IPS-15b (cell line): ENCODE data around the gene VPS25.

Experiments used
- H3K27me3 ChIP-seq: one replicate; pipeline ENCODE4 v1.6.1; 2013; ENCODE audit warnings: low read length; ENCODE audit not compliant: control insufficient read depth, insufficient read depth
- H3K36me3 ChIP-seq: one replicate; pipeline ENCODE4 v1.6.1; 2013; ENCODE audit warnings: low read length; ENCODE audit not compliant: control insufficient read depth, insufficient read depth
- H3K4me1 ChIP-seq: one replicate; pipeline ENCODE4 v1.6.1; 2013; ENCODE audit warnings: mild to moderate bottlenecking, low read length; ENCODE audit not compliant: control insufficient read depth, insufficient read depth
- H3K4me3 ChIP-seq: one replicate; pipeline ENCODE4 v1.5.1; 2013; ENCODE audit warnings: low read depth, low read length
- H3K9ac ChIP-seq: one replicate; pipeline ENCODE4 v1.6.1; 2013; ENCODE audit warnings: low read depth, mild to moderate bottlenecking, low read length
- H3K9me3 ChIP-seq: one replicate; pipeline ENCODE4 v1.6.1; 2013; ENCODE audit warnings: mild to moderate bottlenecking, low read length; ENCODE audit not compliant: control insufficient read depth, insufficient read depth

Gene VPS25

DNA sequence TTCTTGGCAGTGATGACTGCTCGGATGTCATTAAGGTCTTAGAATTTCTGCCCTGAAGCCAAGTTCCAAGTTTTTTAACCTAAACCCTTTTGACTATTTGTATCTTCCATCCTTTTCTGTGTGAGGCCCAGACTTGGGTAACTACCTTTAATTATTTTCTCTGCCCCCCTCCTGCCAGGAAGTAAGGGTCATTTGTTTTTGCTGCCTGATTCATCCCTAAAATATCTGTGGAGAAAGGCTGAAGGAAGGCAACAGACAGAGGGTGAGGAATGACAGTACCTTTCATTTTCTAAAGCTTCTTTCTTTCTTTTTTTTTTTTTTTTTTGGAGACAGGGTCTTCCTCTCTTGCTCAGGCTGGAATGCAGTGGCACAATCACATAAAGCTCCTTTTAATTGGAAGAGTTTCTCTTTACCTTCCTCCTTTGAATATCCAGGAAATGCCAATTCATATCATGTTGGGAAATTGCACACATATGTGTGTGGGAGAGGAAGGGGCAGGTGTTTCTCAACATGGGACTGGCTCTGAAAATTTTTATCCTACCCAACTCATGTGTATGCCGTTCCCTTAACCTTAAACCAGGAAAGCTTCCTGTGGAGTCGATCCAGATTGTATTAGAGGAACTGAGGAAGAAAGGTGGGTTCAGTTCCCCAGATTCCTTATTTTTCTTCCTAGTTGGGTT lies 957 bp downstream of the VPS25 start:
- peaks cover 12% of the 10 kb centered on the region for H3K36me3 ChIP-seq
- H3K4me3 ChIP-seq, result peak overlapping the region; percentile 98

DNA sequence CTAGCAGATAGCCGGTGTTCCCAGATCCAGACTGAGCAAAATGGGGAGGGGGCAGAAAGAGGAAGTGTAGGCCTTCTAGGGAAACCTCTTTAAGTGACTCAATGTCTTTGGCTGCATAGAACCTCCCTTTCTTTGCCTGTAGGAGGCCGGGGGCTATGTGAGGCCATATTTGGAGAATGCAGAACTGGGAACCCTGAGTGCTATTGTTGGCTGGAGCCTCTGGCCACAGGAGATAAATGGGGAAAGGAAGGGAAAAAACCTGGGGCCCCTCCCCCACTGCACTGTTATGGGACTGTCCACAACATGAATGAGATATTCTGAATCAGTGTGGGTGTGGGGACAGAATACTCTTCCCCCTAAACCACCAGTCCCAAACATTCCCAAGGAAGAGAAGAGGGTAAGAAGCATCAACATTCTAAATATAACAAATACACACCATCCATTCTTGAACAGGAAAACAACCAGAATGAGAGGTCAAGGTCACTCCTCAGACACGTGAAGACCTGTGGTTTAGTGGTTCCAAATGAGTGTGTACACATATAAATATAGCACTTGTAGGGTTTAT lies 2.4 kb downstream of the VPS25 start:
- H3K4me3 ChIP-seq, result no peak overlapping the region
- H3K9ac ChIP-seq, result no peak overlapping the region
- H3K4me1 ChIP-seq, result no peaks in the 10 kb centered on the region
- no peaks in the 10 kb centered on the region for H3K27me3 ChIP-seq
- no peaks in the 10 kb centered on the region for H3K9me3 ChIP-seq
- H3K36me3 ChIP-seq, result peaks cover 12% of the 10 kb centered on the region

More for the DNA sequence above, 957 bp downstream of the VPS25 start:
- Histone ChIP-seq H3K27me3 (no peaks in the 10 kb centered on the region), H3K4me1 (no peaks in the 10 kb centered on the region), H3K9me3 (no peaks in the 10 kb centered on the region), H3K9ac (no peak overlapping the region)

DNA sequence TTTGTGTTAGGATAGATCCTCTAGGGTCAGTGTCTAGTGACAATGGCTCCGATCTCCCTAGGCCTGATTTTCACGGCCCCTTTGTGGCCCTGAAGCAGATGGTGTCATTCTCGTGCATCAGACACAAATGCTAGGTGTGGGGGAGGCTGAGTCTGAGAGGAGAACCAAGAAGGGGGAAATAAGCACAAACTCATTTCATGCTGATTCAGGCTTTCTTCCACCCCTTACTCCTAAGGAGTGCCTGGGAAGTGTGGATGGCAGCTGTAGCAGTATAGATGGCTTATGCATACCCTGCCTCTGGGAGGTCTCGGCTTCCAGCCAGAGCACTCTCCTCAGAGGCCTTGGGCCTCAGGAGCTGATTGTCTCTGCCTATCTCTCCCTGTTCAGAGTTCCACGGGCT lies 5.3 kb downstream of the VPS25 start:
- Histone ChIP-seq H3K9ac (no peak overlapping the region), H3K36me3 (peaks cover 12% of the 10 kb centered on the region), H3K4me3 (no peak overlapping the region), H3K4me1 (peaks cover 8% of the 10 kb centered on the region), H3K27me3 (peaks cover 24% of the 10 kb centered on the region), H3K9me3 (no peaks in the 10 kb centered on the region)

- Histone ChIP-seq H3K9ac (no peak overlapping the region), H3K9me3 (no peaks in the 10 kb centered on the region), H3K4me1 (peaks cover 9% of the 10 kb centered on the region), H3K36me3 (peaks cover 12% of the 10 kb centered on the region), H3K27me3 (peaks cover 29% of the 10 kb centered on the region), H3K4me3 (peak overlapping the region; percentile 77)
Observed at GRCh38 chr17:42779304-42779935, 6.2 kb downstream of the VPS25 start.

GRCh38 chr17:42779936-42780850 lies 6.9 kb downstream of the VPS25 start, which contains the start of gene WNK4:
Gene WNK4, plus strand, starts transcription at chr17:42780610. Its CDS starts 89 bp downstream, at chr17:42780699.
- peak within 1 kb of the TSS; percentile 77 for H3K4me3 ChIP-seq
- peak within 1 kb of the TSS; percentile 73 for H3K9ac ChIP-seq
- peaks cover 9% of the 10 kb centered on the region for H3K4me1 ChIP-seq
- peaks cover 12% of the 10 kb centered on the region for H3K36me3 ChIP-seq
- H3K9me3 ChIP-seq, result no peaks in the 10 kb centered on the region
- peaks cover 31% of the 10 kb centered on the region for H3K27me3 ChIP-seq

DNA sequence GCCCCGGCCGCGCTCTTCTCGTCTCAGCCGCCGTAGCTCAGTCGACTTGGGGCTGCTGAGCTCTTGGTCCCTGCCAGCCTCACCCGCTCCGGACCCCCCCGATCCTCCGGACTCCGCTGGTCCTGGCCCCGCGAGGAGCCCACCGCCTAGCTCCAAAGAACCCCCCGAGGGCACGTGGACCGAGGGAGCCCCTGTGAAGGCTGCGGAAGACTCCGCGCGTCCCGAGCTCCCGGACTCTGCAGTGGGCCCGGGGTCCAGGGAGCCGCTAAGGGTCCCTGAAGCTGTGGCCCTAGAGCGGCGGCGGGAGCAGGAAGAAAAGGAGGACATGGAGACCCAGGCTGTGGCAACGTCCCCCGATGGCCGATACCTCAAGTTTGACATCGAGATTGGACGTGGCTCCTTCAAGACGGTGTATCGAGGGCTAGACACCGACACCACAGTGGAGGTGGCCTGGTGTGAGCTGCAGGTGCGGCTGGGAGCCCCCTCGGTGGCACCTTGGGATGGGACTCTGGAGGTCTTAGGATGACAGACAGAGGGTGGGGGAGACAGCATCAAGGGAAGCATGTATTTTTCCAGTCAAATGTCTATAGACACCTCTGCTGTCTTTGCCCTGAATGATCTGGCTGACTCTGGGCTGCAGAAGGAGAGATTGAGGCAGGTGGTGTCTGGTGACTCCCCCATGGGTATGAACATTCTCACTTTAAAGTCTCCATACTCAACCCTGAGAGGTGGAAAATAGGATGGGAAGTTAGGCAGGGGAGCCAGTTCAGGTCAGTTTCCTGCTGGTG lies 7.8 kb downstream of the VPS25 start:
- peak overlapping the region; percentile 56 for H3K4me3 ChIP-seq
- H3K27me3 ChIP-seq, result peaks cover 33% of the 10 kb centered on the region
- no peaks in the 10 kb centered on the region for H3K9me3 ChIP-seq
- peaks cover 12% of the 10 kb centered on the region for H3K36me3 ChIP-seq
- peak overlapping the region; percentile 73 for H3K9ac ChIP-seq
- H3K4me1 ChIP-seq, result peaks cover 9% of the 10 kb centered on the region

GRCh38 chr17:42781639-42782165 lies 8.5 kb downstream of the VPS25 start:
- Histone ChIP-seq H3K27me3 (peaks cover 33% of the 10 kb centered on the region), H3K36me3 (peaks cover 12% of the 10 kb centered on the region), H3K9ac (no peak overlapping the region), H3K9me3 (no peaks in the 10 kb centered on the region), H3K4me1 (peaks cover 9% of the 10 kb centered on the region), H3K4me3 (peak overlapping the region; percentile 56)

DNA sequence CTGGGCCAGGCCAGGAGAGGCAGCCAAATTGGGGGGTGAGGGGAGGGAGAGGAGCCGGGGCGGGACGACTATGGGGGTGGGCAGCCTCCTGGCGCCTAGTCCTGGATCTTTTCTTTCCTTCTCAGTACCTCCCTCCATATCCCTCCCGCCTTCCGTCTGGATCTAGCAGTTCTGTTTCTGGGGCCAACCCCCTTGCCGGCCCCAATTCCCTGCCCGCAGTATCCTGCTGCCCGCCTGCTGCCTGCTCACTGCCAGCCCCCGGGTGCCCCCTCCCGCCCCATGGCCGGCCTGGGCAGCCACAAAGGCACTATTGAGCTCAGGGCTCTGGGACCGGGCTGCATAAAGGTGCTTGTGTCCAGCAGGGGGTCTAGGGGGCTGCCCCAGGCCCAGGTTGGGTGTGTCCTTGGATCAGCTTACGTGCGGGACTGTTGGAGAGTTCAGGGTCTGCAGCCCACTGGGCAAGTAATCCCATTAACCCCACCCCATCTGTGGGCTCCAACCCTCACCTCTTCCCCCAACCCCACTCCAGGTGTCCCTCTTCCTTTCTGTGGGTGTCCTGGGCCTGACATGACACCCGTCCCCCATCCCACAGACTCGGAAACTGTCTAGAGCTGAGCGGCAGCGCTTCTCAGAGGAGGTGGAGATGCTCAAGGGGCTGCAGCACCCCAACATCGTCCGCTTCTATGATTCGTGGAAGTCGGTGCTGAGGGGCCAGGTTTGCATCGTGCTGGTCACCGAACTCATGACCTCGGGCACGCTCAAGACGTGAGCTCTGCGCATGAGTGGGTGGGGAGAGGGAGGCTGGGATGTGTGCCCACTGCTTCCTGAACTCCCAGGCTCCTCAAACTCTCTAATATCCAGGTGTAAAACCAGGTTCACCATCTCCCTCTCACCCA lies 9.2 kb downstream of the VPS25 start:
- Histone ChIP-seq H3K4me3 (no peak overlapping the region), H3K4me1 (peaks cover 9% of the 10 kb centered on the region), H3K9ac (no peak overlapping the region), H3K36me3 (peaks cover 12% of the 10 kb centered on the region), H3K9me3 (no peaks in the 10 kb centered on the region), H3K27me3 (peaks cover 33% of the 10 kb centered on the region)

- H3K36me3 ChIP-seq, result peaks cover 10% of the 10 kb centered on the region
- peak overlapping the region; percentile 8 for H3K4me3 ChIP-seq
- no peaks in the 10 kb centered on the region for H3K9me3 ChIP-seq
- no peak overlapping the region for H3K9ac ChIP-seq
- H3K4me1 ChIP-seq, result peaks cover 9% of the 10 kb centered on the region
- peaks cover 33% of the 10 kb centered on the region for H3K27me3 ChIP-seq
Observed at GRCh38 chr17:42783062-42783790, 10.0 kb downstream of the VPS25 start.

DNA sequence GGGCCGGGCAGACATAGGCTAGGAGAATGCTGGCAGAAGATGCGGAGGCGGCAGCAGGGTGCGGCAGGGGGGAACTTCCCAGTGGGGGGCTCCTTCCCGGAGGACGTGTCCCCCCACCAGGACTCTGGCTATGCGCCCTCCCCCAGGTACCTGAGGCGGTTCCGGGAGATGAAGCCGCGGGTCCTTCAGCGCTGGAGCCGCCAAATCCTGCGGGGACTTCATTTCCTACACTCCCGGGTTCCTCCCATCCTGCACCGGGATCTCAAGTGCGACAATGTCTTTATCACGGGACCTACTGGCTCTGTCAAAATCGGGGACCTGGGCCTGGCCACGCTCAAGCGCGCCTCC lies 10.5 kb downstream of the VPS25 start:
- peaks cover 9% of the 10 kb centered on the region for H3K4me1 ChIP-seq
- no peaks in the 10 kb centered on the region for H3K9me3 ChIP-seq
- H3K27me3 ChIP-seq, result peaks cover 33% of the 10 kb centered on the region
- peak overlapping the region; percentile 8 for H3K4me3 ChIP-seq
- no peak overlapping the region for H3K9ac ChIP-seq
- peaks cover 5% of the 10 kb centered on the region for H3K36me3 ChIP-seq
